NCI-H446 treated with DMSO at 0.1 percent for 48 hours (cell line): ENCODE measurements around the gene DYNC1I1.
A peak's percentile ranks its signal among the peaks of the same experiment; 100 is the strongest.

ENCODE experiments used
- DNase-seq: peaks from one replicate; lab custom pipeline; 2025; lab: John Stamatoyannopoulos, UW

The DYNC1I1 gene

GRCh38 chr7:95861041-95861440 lies 88.7 kb downstream of the DYNC1I1 start:
- no peak for DNase-seq

DNA sequence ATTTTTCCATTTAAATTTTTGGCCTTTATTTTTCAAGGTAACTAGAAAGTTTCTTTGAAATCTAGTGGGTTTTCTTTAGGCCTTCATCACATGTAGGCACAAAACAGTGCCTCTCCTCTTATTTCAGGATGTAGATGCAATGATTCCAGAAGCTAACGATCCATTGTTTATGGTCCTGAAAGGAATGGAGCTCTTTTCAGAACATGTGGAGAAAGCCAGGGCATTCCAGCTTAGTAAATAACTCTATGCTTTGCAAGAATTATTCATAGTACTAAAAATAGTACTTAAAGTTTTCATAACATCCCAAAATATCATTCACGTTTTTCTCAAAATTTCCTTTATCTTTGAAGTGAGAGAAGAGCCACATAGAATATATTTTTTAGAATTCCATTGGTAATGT lies 91.3 kb downstream of the DYNC1I1 start:
- DNase-seq: no peak

GRCh38 chr7:95865716-95866371 lies 93.5 kb downstream of the DYNC1I1 start:
- DNase-seq: no peak

- no peak for DNase-seq
Observed at GRCh38 chr7:95867309-95867708, 95.0 kb downstream of the DYNC1I1 start.

- DNase-seq: peak; percentile 22
Observed at GRCh38 chr7:95871075-95871848, 98.9 kb downstream of the DYNC1I1 start.

DNA sequence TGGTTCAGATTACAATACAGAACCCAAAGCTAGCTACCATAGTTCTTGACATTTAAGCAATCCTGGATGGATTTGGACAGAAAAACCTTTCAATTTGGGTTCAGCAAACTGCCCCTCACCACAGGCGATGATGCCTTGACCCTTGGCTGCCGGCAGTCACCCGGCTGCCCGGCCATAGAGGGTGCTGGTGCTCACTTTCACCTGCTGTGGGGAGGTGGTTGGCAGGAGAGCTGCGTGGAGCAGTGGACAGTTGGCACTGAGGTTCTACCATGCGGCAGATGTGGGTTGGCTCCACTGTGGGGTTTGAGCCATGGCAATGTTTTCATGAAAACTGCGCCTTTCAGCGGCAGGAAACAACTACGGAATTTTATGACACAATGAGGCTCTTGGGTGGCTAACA lies 99.5 kb downstream of the DYNC1I1 start:
- no peak for DNase-seq

GRCh38 chr7:95874129-95874528 lies 101.8 kb downstream of the DYNC1I1 start:
- no peak for DNase-seq

DNA sequence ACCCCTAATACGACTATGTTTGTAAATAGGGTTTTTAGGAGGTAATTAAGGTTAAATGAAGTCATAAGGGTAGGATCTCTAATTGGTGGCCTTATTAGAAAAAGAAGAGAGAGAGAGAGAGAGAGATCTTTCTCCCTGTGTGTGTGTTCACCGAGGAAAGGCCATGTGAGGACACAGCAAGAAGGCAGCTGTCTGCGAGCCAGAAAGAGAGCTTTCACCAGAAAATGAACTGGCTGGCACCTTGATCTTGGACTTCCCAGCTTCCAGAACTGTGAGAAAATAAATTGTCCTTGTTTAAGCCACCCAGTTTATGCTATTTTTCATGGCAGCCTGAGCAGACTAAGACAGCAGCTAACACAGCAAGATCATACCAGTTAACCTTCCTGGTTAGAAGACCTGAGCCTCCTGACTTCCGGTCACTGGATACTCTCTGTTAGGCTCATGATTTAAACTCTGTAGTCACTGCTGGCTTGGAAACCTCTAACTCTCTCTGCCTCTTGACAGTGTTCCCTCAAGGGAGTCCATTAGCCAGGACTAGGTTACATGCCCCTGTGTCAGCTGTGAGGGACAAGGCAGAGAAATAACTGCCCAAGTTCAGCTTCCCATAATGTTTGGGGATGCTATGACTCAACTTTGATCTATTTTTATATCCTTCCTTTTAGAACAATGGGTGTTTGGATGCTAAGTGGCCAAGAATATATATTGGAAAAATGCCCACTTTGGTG lies 102.3 kb downstream of the DYNC1I1 start:
- DNase-seq: no peak

- DNase-seq: no peak
Observed at GRCh38 chr7:95875519-95875918, 103.2 kb downstream of the DYNC1I1 start.

DNA sequence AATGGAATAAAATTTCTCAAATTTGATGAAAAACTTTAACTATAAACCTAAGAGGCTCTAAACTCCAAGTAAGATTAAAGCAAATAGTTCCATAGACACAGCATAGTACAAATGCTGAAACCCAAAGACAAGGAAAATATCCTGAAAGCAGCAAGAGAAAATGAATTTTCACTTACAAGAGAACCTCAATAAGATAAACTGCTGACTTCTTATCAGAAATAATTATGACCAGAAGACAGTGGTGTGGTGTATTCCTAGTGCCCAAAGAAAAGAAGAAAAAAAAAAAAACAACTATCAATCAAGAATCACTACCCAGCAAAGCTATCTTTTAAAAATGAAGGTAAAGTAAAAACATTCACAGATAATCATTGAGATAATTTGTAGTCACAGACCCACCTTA lies 106.3 kb downstream of the DYNC1I1 start:
- DNase-seq: no peak

GRCh38 chr7:95881597-95881996 lies 109.2 kb downstream of the DYNC1I1 start:
- DNase-seq: peak; percentile 16

GRCh38 chr7:95883217-95883616 lies 110.9 kb downstream of the DYNC1I1 start:
- DNase-seq: no peak

DNA sequence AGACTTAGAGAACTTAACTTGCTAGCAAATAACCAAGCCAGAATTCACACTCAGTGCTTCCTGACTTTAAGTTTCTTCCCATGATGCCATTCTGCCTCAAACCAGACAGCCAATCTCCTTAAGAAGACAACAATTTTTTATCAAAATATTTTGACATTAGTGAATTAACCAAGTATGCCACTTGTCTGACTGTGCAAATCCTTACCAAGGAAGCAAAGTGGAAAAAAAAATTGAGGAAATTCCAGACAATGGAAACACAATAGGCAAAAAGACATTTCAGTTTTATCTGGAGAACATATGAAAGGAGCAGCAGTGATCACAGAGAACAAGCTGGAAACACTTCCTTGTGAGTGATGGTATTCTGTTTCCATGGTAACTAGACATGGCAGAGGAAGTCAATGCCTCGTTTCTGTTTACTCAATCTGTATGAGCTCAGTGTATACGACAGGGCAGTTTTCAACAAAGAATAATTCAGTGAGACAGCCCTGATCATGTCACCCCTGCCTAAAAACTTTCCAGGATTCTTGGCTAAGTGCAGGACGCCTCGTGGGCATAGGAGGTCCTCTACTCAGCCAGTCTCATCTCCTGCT lies 114.2 kb downstream of the DYNC1I1 start:
- DNase-seq: peak; percentile 28

DNA sequence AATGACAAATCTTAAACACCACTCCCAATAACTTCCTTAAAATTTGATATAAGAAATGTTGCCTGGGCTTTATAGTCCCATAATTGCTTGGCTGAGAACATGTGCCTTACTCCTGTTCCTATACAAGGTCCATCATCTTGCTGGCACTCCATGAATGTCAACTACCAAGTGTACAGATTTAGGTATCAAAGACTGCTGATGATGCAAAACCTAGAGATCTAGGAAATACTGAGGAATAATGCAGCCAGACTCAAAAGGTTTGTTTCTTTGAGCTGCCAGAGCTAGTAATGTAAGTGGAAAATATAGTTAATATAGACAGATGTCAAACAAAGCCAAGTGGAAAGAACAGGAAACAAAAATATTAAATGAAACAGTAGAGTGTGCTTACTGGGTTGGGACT lies 121.1 kb downstream of the DYNC1I1 start:
- no peak for DNase-seq

DNA sequence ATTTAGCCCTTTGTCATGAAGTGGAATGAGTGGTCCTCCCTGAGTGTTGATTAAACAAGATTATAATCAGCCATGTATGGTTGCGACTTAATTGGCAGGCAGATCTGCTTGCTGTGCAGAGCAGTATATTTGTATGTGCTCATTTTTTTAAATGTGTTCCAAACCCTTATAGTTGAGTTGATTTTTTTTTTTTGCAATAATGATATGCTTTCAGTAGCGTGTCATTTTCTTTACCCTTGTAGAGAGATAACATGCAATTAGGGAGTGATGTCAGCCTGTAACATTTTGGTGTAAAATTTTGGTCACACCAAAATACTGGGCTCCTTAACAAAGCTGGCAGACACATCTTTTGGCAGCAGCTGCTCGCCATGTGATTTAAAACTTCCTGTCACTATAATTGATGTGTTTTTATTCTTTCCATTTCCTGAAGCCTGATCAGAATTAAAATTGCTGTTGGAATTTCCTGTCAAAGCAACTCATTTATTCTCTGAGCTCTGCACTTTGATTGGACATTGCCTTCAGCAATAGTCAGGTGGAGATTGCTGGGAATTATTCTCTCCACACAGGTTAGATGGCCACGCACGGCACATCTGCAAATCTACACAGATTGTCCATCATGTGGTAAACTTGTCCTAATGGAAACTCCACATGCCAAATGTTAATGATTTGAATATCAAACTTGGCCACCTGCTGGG lies 125.3 kb downstream of the DYNC1I1 start:
- DNase-seq: peak; percentile 50

DNA sequence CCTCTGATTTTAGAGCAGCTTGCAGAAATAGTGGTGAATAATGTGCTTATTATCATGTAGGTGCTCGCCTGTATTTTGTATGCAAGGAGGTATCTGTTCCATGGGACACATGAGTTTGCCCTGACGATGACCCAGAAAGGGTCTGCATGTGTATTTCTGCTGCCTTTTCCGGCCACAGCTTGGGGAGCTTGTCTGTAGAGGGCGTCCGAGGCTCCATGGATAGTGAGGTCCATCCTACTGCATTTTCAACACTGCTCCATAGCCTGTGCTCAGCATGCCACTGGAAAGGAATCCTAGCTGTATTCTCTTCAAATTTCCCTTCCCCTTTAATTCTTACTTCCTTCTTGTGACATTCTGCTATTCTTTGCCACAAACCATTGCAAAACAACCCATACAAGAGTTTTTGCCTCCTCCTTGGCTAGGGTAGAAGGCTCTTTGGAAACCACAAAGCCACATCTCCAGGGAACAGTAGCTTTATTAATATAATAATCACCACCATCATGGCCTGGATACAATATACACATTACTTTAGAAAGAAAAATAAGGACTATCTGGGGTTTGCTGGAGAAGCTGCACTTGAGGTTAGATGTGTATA lies 127.7 kb downstream of the DYNC1I1 start:
- no peak for DNase-seq

DNA sequence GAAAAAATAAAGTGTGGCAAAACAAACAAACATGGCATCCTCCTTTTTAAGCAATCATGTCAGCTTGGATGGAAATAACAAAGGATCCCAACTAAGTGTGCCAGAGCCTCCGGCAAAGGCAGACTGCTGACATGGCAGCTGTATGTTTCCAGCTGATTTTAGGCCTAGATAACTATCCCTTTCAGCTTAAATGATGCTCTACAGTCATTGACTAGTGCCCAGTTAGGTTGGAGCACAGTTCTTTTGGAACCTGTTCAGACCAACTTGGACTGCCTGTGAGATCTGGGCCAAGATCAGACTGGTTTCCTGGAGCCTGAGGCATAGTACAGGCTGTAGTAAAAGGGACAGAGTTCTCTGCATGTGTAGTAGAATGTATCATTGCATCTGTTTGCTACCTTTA lies 128.7 kb downstream of the DYNC1I1 start:
- DNase-seq: peak; percentile 54

- no peak for DNase-seq
Observed at GRCh38 chr7:95904099-95904498, 131.7 kb downstream of the DYNC1I1 start.

DNA sequence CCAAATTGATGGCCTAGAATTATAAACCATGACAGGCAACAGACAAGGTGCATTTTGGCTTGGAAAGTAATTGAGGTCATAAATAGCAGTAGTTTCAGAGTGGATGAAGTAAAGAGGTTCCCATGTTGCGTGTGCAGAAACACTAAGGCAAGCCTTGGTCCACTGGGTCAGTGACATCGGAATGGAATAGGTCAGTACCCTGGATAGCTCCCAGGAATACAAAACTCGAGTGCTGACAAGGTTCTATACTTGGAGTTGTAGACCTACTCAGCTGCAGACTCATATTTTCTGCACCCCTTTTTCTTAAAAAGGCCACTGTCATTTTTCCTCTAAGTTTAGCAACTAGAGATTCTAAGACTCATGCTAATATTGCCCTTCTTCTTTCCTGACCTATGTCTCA lies 132.8 kb downstream of the DYNC1I1 start:
- no peak for DNase-seq

- DNase-seq: no peak
Observed at GRCh38 chr7:95906851-95907250, 134.5 kb downstream of the DYNC1I1 start.

- DNase-seq: no peak
Observed at GRCh38 chr7:95907337-95907736, 135.0 kb downstream of the DYNC1I1 start.

DNA sequence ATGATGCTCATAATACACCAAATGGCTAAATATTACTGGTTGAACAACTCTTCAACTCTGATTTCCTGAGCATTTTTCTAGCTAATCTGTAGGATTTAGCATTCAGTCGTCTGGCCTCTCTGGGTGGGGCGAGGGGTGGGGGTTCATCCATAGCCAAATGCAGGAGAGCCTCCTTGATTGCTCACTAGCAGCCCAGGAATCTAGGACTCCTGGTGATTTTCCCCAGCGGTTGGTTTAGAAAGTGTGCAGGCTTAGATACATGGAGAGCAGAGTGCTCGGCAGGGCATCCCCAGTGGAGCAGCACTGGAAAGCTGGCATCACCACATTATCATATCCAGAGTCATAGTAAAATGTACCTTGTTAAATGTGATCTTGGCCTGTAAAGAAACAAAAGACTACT lies 136.1 kb downstream of the DYNC1I1 start:
- DNase-seq: no peak
